Adrenal gland (tissue), 12 donors: ENCODE data around the gene GPAM. TPM values are rescaled to one million over a fixed set of nuclear protein-coding genes. Genes with fewer than 3 reads are reported as not detected.

Experiments used
- DNase-seq, 7 donors: peaks; one replicate each; pipeline ENCODE4 v3.0.0-alpha.2; 2019 to 2020
- H3K27ac ChIP-seq, 5 donors: fragments of 200-600 bp; sonication (generic) in 4 of 5; 1 replicate in 3 of 5; 2 replicates in 2 of 5; pipeline versions ENCODE4 v1.5.1 to v1.8.0; 2016 to 2020; ENCODE audit warnings: mild to moderate bottlenecking in 1 of 5
- H3K27me3 ChIP-seq: fragments of 200-600 bp; 2 replicates; pipeline ENCODE4 v1.8.0; 2021
- H3K36me3 ChIP-seq, 2 donors: fragments of 200-600 bp; replicated peaks in 1 of 2; 1 replicate in 1 of 2; 2 replicates in 1 of 2; pipeline versions ENCODE4 v1.5.1 to v1.8.0; 2018 to 2022
- H3K4me1 ChIP-seq, 2 donors: fragments of 200-600 bp; replicated peaks in 1 of 2; 1 replicate in 1 of 2; 2 replicates in 1 of 2; pipeline versions ENCODE4 v1.5.1 to v1.8.0; 2018 to 2021
- H3K4me3 ChIP-seq, 4 donors: fragments of 200-600 bp; sonication (generic) in 3 of 4; one replicate each; pipeline ENCODE4 v1.5.1; 2016 to 2018
- H3K9me3 ChIP-seq, 3 donors: fragments of 200-600 bp; sonication (generic) in 1 of 3; replicated peaks in 1 of 3; 1 replicate in 2 of 3; 2 replicates in 1 of 3; pipeline versions ENCODE4 v1.5.1 to v1.8.0; 2016 to 2021
- CTCF ChIP-seq, 6 experiments: fragments of 450-650 bp in 4 of 6; fragments of 200-600 bp in 2 of 6; sonication (generic) in 1 of 6; IDR thresholded peaks; 1 replicate in 5 of 6; 2 replicates in 1 of 6; pipeline versions ENCODE4 v1.5.1 to v1.8.0; 2016 to 2021; ENCODE audit warnings: antibody characterized with exemption in 6 of 6, mild to moderate bottlenecking in 2 of 6, moderate library complexity in 1 of 6
- POLR2A ChIP-seq, 2 donors: fragments of 450-650 bp; IDR thresholded peaks; one replicate each; pipeline ENCODE4 v1.6.1; 2017; ENCODE audit warnings: antibody characterized with exemption in 2 of 2, mild to moderate bottlenecking in 2 of 2, moderate library complexity in 1 of 2
- WGBS, 4 donors: extraction: QIAGEN DNeasy Blood & Tissue Kit in 2 of 4; methylation state at CpG; one replicate each; pipeline versions ENCODE4 v1.1.5 to v1.1.7; 2013 to 2017; 5-methylcytosine and 5-hydroxymethylcytosine counted together
- intact Hi-C, 2 donors: fragments of 100-400 bp; cut with DNase I; formaldehyde crosslinking; loops; one replicate each; pipeline versions ENCODE4 v1.14.1 to v1.15.0; 2022 to 2023
- polyA plus RNA-seq, 3 donors: library from polyadenylated mRNA; stranded (reverse); fragments of 200-250 nt in 2 of 3; fragments of 350-450 nt in 1 of 3; fragmentation: Illumina TruSeq in 1 of 3; extraction: RNeasy Lipid Tissue Mini Kit (QIAGEN cat#74804) in 1 of 3; gene quantifications; one replicate each; pipeline ENCODE4 v1.2.3, GENCODE V29; 2013 to 2014
- total RNA-seq, 9 donors: library from RNA; depleted of rRNA in 4 of 9; stranded (reverse); fragments of >200 nt in 4 of 9; fragments of 120-200 nt in 1 of 9; fragmentation: NEBNext Ultra II Directional in 1 of 9; extraction: Animal tissue kit (Norgen Biotek cat#: 25700) in 1 of 9; gene quantifications; one replicate each; pipeline versions ENCODE4 v1.1.0 to v1.2.4, GENCODE V29; 2013 to 2023
- donor health status: healthy with polysubstance abuse.
- donor health status: Bipolar disorder and iron deficiency.
- donor health status: DM: yes; HTN: yes; CAD: no.
- donor health status: DM: no; HTN: no; CAD: no.
- donor health status: DM: no; HTN: no; CAD: no.
- donor health status: DM: yes; HTN: yes; CAD: no.

Gene GPAM
- total and polyA plus RNA-seq, 12 donors: 15.9 to 297 (median 104) TPM

- 88 to 95% (median 89%) methylated on average over 6 of the region's 6 CpGs for WGBS, 4 donors
- no peak overlapping the region for H3K27ac ChIP-seq
- no peak overlapping the region for H3K4me3 ChIP-seq
- intact Hi-C loops: loop anchor here (10.0 kb wide), 2 partner anchors 158 to 298 kb away; partner anchors contain the start of genes VTI1A (in 1 of the 2) and ZDHHC6 (in 1 of the 2)
- DNase-seq: no peak
- TF ChIP-seq CTCF (IDR thresholded peaks at IDR 0.05) (no peak), POLR2A (IDR thresholded peaks at IDR 0.05) (no peak)
- peaks cover 0 to 9% of the 10 kb centered on the region in 2 donors for H3K36me3 ChIP-seq
- H3K9me3 ChIP-seq: no peaks in the 10 kb centered on the region
- no peaks in the 10 kb centered on the region for H3K27me3 ChIP-seq
- no peaks in the 10 kb centered on the region for H3K4me1 ChIP-seq
Measured at GRCh38 chr10:112146799-112147198, 36.8 kb downstream of the GPAM start.

- intact Hi-C loops: loop anchor here (10.0 kb wide), 2 partner anchors 160 to 300 kb away; partner anchors contain the start of genes VTI1A (in 1 of the 2) and ZDHHC6 (in 1 of the 2)
- TF ChIP-seq POLR2A (IDR thresholded peaks at IDR 0.05): no peak
- Histone ChIP-seq H3K36me3 (no peaks in the 10 kb centered on the region), H3K4me1 (no peaks in the 10 kb centered on the region), H3K27ac (no peak overlapping the region), H3K27me3 (no peaks in the 10 kb centered on the region), H3K9me3 (no peaks in the 10 kb centered on the region), H3K4me3 (no peak overlapping the region)
- 89 to 97% (median 95%) methylated on average over 5 of the region's 5 CpGs for WGBS, 4 donors
- no peak for DNase-seq
Measured at GRCh38 chr10:112145263-112145662, 38.3 kb downstream of the GPAM start.

- no peak for TF ChIP-seq CTCF (IDR thresholded peaks at IDR 0.05)
- TF ChIP-seq POLR2A (IDR thresholded peaks at IDR 0.05): no peak
Measured at GRCh38 chr10:112143420-112143819, 40.1 kb downstream of the GPAM start.

GRCh38 chr10:112141292-112141691, 42.3 kb downstream of the GPAM start:
- Histone ChIP-seq H3K4me3 (no peak overlapping the region), H3K9me3 (no peaks in the 10 kb centered on the region), H3K27me3 (no peaks in the 10 kb centered on the region), H3K27ac (no peak overlapping the region), H3K36me3 (no peaks in the 10 kb centered on the region), H3K4me1 (no peaks in the 10 kb centered on the region)
- TF ChIP-seq POLR2A (IDR thresholded peaks at IDR 0.05): no peak
- TF ChIP-seq CTCF (IDR thresholded peaks at IDR 0.05): no peak
- intact Hi-C loops: loop anchor here (10.0 kb wide), 2 partner anchors 164 to 304 kb away; partner anchors contain the start of genes VTI1A (in 1 of the 2) and ZDHHC6 (in 1 of the 2)
- DNase-seq: no peak
- 53 to 70% (median 66%) methylated on average over 5 of the region's 5 CpGs for WGBS, 4 donors

More at GRCh38 chr10:112143420-112143819, 40.1 kb downstream of the GPAM start:
- Histone ChIP-seq H3K27me3 (no peaks in the 10 kb centered on the region), H3K4me3 (no peak overlapping the region), H3K27ac (no peak overlapping the region), H3K4me1 (no peaks in the 10 kb centered on the region), H3K36me3 (no peaks in the 10 kb centered on the region), H3K9me3 (no peaks in the 10 kb centered on the region)
- intact Hi-C loops: loop anchor here (10.0 kb wide), 2 partner anchors 161 to 301 kb away; partner anchors contain the start of genes VTI1A (in 1 of the 2) and ZDHHC6 (in 1 of the 2)
- DNase-seq: no peak
- WGBS, 4 donors: 81 to 93% (median 86%) methylated on average over 4 of the region's 4 CpGs
